Measurements from ENCODE around the gene RIMS1. TPM values are rescaled to one million over a fixed set of nuclear protein-coding genes. Genes with fewer than 3 reads are reported as not detected.
"Not testable (repeated sequence)": the region's sequence is repeated elsewhere in the genome, so short reads cannot be mapped to it uniquely, and the experiment has no call there.

Gene RIMS1
- total RNA-seq, 1 donor from 2014 or later, result not detected

DNA sequence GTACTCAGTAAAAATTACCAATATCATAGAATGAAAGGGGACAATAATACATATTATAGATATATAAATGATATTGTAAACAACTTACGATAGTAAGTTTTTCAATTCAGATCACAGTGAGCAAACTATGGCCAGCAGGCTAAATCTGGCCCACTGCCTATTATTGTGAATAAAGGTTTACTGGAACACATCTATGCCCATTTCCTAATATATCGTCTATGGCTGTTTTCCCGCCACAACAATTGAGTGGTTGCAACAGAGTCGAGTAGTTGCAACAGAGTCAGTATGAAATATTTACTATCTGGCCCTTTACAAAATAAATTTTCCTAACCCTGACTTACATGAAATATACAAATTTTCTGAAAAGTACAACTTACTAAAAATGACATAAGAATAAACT lies 438.2 kb downstream of the RIMS1 start:
- no peak for DNase-seq (ENCODE audit: low spot score)
- no peak for ATAC-seq

GRCh38 chr6:72328775-72329174 lies 442.4 kb downstream of the RIMS1 start:
- ATAC-seq, result no peak
- DNase-seq (ENCODE audit: low spot score), result no peak

GRCh38 chr6:72335203-72335602 lies 448.9 kb downstream of the RIMS1 start:
- ATAC-seq; DNase-seq (ENCODE audit: low spot score): not testable (repeated sequence)

DNA sequence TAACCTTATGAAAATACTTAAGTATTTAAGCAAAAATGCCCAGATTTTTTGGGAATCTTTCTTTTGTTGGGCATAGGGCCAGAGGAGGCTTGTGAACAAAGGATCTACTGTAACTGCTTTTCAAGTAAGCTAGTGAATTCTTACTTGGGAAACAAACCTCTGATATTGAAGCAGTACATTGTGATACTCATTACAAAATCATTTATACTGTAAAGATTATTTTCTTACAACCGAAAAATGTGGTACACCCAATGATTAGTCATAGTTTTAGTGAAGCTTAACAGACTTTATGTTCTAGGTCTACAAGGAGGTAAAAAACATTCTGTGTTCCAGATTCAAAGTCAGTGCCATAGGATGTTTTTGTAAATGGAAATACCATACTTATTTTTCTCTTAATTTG lies 462.6 kb downstream of the RIMS1 start:
- ATAC-seq (no peak), DNase-seq (ENCODE audit: low spot score) (no peak)

GRCh38 chr6:72350296-72350881 lies 464.0 kb downstream of the RIMS1 start:
- no peak for ATAC-seq

GRCh38 chr6:72363844-72364740 lies 477.7 kb downstream of the RIMS1 start:
- DNase-seq (ENCODE audit: low spot score), result no peak

More at GRCh38 chr6:72350296-72350881, 464.0 kb downstream of the RIMS1 start:
- DNase-seq (ENCODE audit: low spot score), result no peak

GRCh38 chr6:72365773-72366172 lies 479.4 kb downstream of the RIMS1 start:
- no peak for DNase-seq (ENCODE audit: low spot score)

More at GRCh38 chr6:72363844-72364740, 477.7 kb downstream of the RIMS1 start:
- ATAC-seq, result no peak

DNA sequence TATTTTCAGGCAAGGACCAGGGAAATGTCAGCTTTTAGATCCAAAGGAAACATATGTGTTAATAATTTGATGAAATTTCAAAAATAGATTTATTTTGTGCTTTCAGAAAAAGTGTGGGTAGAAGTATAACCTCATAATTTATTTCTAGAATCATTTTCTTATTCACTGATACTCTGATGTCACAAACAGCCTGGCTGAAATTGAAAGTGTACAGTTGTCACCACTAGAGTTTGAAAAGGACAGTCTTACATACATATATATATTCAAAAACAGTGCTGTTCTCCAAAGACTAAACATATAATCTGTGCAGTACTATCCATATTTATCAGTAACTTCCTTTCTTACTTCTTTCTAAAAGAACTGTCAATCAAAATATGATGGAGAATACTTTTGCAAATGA lies 481.1 kb downstream of the RIMS1 start:
- ATAC-seq, result no peak

More at GRCh38 chr6:72365773-72366172, 479.4 kb downstream of the RIMS1 start:
- no peak for ATAC-seq

DNA sequence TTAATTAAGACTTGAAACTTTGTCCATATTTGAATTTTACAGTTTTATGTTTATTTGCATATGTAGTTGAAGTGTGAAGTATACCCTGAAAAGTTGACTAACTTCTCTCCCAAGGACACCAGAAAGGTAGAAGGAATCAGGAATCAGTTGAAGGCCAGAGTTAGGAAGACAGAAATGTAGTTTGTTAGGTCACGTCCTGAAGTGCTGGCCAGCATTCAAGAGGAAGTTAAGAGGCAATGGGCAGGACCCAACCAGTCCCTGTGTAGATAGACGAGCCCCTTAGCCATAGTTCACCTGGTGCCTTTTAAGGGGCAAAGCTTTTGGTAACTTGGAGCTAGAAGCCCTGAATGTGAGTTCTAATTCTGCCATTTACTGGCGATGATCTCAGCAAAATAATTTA lies 485.1 kb downstream of the RIMS1 start:
- ATAC-seq (no peak), DNase-seq (ENCODE audit: low spot score) (no peak)

More for the DNA sequence above, 481.1 kb downstream of the RIMS1 start:
- DNase-seq (ENCODE audit: low spot score), result no peak

DNA sequence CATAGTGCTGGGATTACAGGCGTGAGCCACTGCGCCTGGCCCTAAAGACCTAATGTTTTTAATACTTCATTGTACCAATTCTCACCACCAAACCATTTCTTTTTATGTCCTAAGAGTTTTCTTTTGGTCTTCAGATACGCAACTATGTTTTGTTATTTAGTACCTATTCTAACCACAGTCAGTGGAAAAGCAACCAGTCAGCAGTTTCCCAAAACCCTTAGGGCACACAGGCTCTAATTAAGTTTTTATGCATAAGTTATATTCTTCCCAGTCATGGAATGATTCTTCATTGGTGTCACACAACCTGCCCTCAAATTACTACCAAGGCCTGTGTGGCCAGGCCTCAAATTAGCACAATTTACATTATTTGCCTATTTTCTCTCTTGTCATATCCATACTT lies 487.8 kb downstream of the RIMS1 start:
- DNase-seq (ENCODE audit: low spot score), result no peak
- no peak for ATAC-seq

- ATAC-seq (no peak), DNase-seq (ENCODE audit: low spot score) (no peak)
Measured at GRCh38 chr6:72374857-72375256, 488.5 kb downstream of the RIMS1 start.

- DNase-seq (ENCODE audit: low spot score), result no peak
- ATAC-seq, result no peak
Measured at GRCh38 chr6:72376736-72377135, 490.4 kb downstream of the RIMS1 start.

GRCh38 chr6:72381076-72381475 lies 494.7 kb downstream of the RIMS1 start:
- DNase-seq (ENCODE audit: low spot score) (no peak), ATAC-seq (no peak)

DNA sequence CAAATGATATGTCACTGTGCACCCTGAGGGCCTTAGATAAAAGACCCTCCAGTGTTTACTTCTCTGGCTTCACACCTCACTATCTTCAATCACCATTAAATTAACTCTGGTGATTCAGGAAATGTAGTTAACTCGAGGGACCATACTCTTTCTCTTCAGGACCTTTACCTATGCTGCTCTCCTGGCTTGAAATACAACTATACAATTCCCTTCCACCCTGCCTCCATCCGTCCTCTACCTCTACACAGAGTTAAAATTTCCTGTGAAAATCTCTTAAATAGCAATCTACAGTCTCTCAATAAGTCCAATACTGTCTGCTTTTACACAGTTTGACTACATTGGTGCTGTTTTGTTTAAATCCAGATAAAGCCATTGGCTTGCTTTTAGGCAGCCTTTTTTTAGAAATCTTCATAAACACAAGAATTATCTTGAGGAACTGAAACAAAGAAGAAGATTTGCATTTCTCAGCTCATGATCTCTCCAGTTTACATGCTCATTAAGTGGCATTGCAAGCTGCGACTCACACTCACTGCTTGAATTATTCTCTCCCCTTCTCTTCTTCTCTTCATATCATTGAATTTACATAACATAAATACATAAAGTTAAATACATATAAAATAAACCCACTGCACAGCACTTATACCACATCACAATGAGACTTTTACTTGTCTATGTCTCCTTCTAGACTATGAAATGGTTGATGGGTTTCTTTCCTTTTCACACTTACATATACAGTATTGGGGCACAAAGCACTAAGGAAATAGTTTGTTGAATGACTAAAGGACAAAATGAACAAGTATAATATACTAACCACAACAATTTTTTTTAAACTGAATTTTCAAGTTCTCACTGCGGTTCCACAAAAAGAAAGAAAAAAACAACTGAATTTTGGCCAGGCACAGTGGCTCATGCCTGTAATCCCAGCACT lies 496.5 kb downstream of the RIMS1 start:
- ATAC-seq (no peak), DNase-seq (ENCODE audit: low spot score) (no peak)

DNA sequence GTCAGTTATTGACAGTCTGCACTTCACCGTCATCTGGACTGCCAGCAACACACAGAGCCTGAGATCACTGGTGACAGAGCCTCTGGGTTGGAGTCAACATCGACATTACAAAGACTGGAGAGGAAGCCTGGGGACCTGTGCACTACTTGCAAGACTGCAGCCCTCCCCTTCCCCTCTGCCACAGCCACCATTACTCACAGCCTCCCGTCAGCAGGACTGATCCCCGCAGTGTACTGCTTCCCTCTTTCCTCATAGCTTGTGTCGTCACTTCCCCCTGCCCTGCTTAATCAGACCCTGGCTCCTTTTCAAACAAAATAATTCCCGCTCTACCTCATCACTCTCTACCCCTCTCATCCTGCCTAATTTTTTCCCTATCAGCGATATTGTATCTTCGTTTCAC lies 500.0 kb downstream of the RIMS1 start:
- no peak for DNase-seq (ENCODE audit: low spot score)
- no peak for ATAC-seq

- DNase-seq (ENCODE audit: low spot score) (no peak), ATAC-seq (no peak)
Measured at GRCh38 chr6:72389698-72390097, 503.3 kb downstream of the RIMS1 start.

- DNase-seq (ENCODE audit: low spot score), result no peak
- no peak for ATAC-seq
Measured at GRCh38 chr6:72390548-72390947, 504.2 kb downstream of the RIMS1 start.

DNA sequence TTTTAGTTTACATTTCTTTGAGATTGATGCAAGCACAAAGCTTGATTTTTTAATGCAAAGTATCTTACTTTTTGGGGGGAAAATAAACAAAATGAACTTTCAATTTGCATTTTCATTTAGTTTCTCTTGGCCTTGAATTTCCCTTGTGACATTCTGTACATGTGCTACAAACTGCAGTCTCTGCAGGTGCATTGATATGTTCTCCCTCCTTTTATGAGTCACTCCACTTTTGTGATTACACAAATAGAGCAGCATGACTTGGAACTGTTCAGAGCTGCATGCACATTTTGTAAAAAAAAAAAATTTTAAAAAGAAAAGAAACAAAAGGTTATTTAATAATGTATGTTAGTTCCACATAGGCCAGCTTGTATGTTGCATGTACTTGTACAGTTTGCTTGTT lies 515.5 kb downstream of the RIMS1 start:
- DNase-seq (ENCODE audit: low spot score) (no peak), ATAC-seq (no peak)

DNA sequence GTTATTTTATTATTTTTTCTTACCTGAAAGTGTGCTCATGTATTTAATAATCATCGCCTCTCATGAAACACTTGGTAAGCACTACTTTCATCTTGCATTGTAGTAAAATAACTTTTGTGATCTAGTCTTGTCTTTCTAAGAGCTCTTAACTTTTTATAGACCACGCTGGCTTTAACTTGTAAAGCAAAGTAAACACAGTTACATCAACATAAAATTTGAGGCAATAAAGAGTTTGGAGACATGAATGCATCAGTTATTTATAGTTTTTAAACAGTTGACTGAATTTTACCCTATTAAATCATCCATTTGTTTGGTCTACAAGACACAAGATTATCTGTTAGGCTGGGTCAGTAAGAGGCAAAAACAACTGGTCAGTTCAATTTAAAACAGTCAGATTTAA lies 517.1 kb downstream of the RIMS1 start:
- ATAC-seq, result no peak
- DNase-seq (ENCODE audit: low spot score), result no peak

GRCh38 chr6:72406517-72406916 lies 520.2 kb downstream of the RIMS1 start:
- no peak for ATAC-seq
- DNase-seq (ENCODE audit: low spot score), result no peak

GRCh38 chr6:72410769-72411168 lies 524.4 kb downstream of the RIMS1 start:
- no peak for DNase-seq (ENCODE audit: low spot score)
- no peak for ATAC-seq
